T-helper 2 cell treated with Interferon-gamma antibody and Interleukin-4, amounts not matched to agents 5 μg/mL and 100 μg/mL, for 36 hours (primary cell): ENCODE data around the gene TLCD5.

Experiments
- DNase-seq: peaks from one replicate; pipeline ENCODE4 v3.0.0; 2021; ENCODE audit warnings: low spot score
- H3K27ac Mint-ChIP-seq: one replicate; pipeline ENCODE4 v1.8.0; 2021; ENCODE audit warnings: mild to moderate bottlenecking, mixed read lengths
- H3K27me3 Mint-ChIP-seq: one replicate; pipeline ENCODE4 v1.8.0; 2021; ENCODE audit warnings: low read depth, mixed read lengths
- H3K36me3 Mint-ChIP-seq: one replicate; pipeline ENCODE4 v1.8.0; 2021; ENCODE audit warnings: low read depth, mixed read lengths
- H3K4me1 Mint-ChIP-seq: one replicate; pipeline ENCODE4 v1.8.0; 2021; ENCODE audit warnings: low read depth, mixed read lengths
- H3K4me3 Mint-ChIP-seq: one replicate; pipeline ENCODE4 v1.8.0; 2022; ENCODE audit warnings: mild to moderate bottlenecking, moderate library complexity, mixed read lengths
- H3K9me3 Mint-ChIP-seq: one replicate; pipeline ENCODE4 v1.8.0; 2021; ENCODE audit warnings: mixed read lengths

The TLCD5 gene

DNA sequence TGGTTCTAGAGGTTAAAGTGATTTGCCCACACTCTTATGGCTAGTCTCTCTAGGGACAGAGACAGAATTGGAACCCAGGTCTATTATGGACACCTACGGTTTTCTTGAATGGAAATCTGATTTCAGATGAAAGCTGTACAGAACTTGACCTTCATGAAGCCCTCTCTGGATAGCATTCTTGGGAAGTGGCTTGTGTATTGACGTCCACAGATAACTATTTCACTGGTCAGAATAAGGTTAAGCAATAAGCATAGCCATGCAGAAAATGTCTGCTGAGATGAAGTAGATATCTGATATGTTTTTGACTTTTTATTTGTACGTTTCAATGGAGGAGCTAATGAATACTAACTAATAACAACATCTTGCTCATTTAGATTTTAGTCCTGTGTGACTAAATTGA, 1.1 kb downstream of the TLCD5 start:
- peaks cover 73% of the 10 kb centered on the region for H3K27me3 Mint-ChIP-seq
- peak overlapping the region; percentile 27 for H3K4me3 Mint-ChIP-seq
- no peak for DNase-seq
- H3K36me3 Mint-ChIP-seq, result no peaks in the 10 kb centered on the region
- no peak overlapping the region for H3K27ac Mint-ChIP-seq
- H3K9me3 Mint-ChIP-seq, result no peaks in the 10 kb centered on the region
- peaks cover 15% of the 10 kb centered on the region for H3K4me1 Mint-ChIP-seq

DNA sequence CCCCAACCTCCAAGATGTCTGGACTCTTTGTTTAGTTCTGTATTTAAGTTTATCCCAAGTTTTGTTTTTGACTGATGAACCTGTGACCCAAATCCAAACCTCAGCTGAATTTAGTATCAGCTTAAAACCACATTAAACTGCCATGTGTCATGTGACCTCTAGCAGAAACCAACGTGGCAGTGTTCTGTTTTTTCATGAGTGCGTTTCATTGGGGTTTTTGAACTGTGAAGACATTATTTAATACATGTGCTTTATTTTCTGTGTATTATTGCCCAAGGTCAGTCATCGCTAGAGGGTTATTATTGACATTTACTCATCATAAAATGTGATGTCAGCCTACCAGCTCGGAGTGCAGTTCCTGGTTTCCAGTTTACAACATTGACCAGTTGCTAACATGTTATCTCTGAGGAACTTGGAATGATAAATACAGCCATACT, 1.8 kb downstream of the TLCD5 start:
- Mint-ChIP-seq H3K4me3 (peak overlapping the region; percentile 9), H3K9me3 (no peaks in the 10 kb centered on the region), H3K27me3 (peaks cover 74% of the 10 kb centered on the region), H3K36me3 (no peaks in the 10 kb centered on the region), H3K27ac (no peak overlapping the region), H3K4me1 (peaks cover 15% of the 10 kb centered on the region)
- DNase-seq, result no peak

DNA sequence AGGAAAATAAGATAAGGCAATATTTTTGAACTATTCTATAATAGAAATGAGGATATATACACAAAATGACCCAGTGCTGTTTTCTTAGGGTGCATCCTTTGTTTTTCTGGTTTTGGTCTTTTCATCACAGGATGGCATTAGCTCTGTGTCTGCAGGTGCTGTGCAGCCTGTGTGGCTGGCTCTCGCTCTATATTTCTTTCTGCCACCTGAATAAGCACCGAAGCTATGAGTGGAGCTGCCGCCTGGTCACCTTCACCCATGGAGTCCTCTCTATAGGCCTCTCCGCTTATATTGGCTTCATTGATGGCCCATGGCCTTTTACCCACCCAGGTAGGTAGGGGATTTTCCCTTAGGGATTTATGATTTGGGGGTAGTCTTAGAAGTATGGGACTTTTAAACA, 2.2 kb downstream of the TLCD5 start:
- peaks cover 71% of the 10 kb centered on the region for H3K27me3 Mint-ChIP-seq

DNA sequence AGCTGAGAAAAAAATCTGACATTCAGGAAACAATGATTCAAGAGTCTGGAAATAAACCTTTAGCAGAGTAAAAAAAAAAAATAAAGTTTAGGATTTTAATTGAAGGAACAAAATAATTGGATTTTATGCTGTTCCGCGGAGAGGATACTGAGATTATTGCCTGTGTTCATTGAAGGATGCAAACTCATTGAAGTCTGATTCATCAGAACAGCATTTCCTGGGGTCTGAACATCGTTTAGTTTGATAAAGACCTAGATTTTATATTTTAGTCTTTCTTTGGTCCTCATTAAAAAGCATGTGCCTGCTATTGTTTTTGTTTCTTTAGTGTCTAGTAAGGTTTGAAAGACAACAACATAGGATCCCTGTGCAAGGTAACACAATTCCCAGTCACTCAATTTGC, 4.5 kb downstream of the TLCD5 start:
- Mint-ChIP-seq H3K27ac (no peak overlapping the region), H3K4me1 (peaks cover 15% of the 10 kb centered on the region), H3K36me3 (no peaks in the 10 kb centered on the region), H3K27me3 (peaks cover 65% of the 10 kb centered on the region), H3K4me3 (no peak overlapping the region), H3K9me3 (no peaks in the 10 kb centered on the region)
- DNase-seq, result no peak

More for the DNA sequence above, 2.2 kb downstream of the TLCD5 start:
- H3K36me3 Mint-ChIP-seq, result no peaks in the 10 kb centered on the region
- peaks cover 15% of the 10 kb centered on the region for H3K4me1 Mint-ChIP-seq
- H3K27ac Mint-ChIP-seq, result no peak overlapping the region
- DNase-seq, result no peak
- H3K4me3 Mint-ChIP-seq, result no peak overlapping the region
- H3K9me3 Mint-ChIP-seq, result no peaks in the 10 kb centered on the region

DNA sequence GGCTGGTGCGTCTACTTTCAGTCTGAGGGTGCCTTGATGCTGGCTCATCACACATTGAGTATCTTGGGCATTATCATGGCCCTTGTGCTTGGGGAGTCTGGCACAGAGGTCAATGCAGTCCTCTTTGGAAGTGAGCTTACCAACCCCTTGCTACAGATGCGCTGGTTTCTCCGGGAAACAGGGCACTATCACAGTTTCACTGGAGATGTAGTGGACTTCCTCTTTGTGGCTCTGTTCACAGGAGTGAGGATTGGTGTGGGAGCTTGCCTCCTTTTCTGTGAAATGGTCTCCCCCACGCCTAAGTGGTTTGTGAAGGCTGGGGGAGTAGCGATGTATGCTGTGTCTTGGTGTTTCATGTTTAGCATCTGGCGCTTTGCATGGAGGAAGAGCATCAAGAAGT, 4.9 kb downstream of the TLCD5 start:
- Mint-ChIP-seq H3K27me3 (peaks cover 63% of the 10 kb centered on the region), H3K27ac (no peak overlapping the region), H3K36me3 (no peaks in the 10 kb centered on the region), H3K4me1 (peaks cover 15% of the 10 kb centered on the region), H3K9me3 (no peaks in the 10 kb centered on the region), H3K4me3 (no peak overlapping the region)
- DNase-seq, result no peak

DNA sequence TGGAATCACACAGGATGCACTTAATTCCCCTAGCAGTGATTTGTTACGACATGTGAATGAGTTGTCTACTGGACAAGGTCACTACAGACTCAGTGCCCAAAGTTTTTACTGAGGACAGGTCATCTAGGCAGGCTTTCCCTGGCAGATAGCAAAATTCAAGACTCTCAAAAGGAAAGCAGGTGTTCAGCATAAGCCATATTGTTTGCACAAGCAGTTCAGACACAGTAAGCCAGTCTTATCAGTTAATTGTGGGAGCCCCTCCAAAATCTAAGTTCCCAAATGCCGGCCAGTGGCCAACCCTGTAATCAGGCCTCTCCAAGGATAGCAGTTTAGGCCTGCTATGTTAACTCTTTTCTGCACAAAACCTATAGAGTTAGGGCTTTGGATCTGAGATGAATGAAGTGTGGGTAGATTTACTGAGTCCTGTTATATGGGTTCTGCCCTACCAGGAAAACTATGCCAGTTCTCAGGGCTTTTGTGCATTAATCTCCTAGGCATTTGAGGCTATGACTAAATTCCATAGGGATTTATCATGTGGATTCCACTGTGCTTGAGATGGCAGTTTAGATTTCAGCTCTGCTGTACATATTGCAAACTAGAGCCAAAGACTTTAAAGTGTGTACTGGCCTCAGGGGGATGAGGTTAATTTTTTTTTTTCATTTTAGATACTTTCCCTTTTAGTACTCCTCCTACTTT, 6.3 kb downstream of the TLCD5 start:
- Mint-ChIP-seq H3K27me3 (peaks cover 56% of the 10 kb centered on the region), H3K4me1 (peaks cover 11% of the 10 kb centered on the region), H3K4me3 (no peak overlapping the region), H3K36me3 (no peaks in the 10 kb centered on the region), H3K27ac (no peak overlapping the region), H3K9me3 (no peaks in the 10 kb centered on the region)
- DNase-seq, result no peak

DNA sequence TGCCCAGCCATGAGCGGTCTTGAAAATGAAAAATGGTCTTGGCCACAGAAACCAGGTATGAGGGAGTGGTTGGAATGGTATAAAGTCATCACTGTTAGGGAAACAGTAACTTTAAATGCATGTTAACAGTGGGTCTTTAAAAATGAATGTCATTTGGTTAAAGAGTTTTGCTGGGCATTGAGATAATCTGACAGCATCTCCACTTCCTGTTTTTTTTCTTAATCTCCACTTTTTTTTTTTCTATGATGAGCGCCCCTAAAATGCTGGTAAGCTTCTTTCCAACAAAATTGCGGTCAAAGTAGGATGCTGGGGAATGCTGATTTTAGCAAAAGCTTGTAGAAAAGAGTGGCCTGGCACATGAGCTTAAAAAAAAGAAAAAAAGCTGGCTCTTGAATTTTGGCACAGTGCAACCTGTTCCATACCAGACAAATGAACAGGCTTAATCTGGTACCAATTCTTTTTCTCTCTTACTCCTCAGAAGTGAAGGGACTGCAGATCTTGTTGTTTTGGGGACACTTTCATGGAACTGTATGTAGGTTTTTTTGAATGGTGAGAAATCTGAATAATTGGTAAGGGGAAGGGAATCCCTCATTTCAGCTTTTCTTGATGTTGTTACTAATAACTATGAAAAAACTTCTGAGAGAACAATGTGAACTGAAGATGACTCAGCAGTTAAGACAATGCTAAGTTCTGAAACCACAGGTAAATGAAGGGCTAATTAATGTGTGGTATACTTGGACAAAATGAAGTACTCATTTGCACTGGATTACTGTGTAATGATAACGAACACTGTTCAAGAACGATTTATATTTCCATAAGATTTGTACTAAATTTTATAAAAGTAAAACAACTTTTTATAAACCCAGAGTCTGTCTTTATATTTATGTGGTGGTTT, 8.0 kb downstream of the TLCD5 start:
- Mint-ChIP-seq H3K4me1 (peaks cover 16% of the 10 kb centered on the region), H3K36me3 (peaks cover 4% of the 10 kb centered on the region), H3K27ac (no peak overlapping the region), H3K9me3 (no peaks in the 10 kb centered on the region), H3K4me3 (no peak overlapping the region), H3K27me3 (peaks cover 54% of the 10 kb centered on the region)
- DNase-seq, result no peak

DNA sequence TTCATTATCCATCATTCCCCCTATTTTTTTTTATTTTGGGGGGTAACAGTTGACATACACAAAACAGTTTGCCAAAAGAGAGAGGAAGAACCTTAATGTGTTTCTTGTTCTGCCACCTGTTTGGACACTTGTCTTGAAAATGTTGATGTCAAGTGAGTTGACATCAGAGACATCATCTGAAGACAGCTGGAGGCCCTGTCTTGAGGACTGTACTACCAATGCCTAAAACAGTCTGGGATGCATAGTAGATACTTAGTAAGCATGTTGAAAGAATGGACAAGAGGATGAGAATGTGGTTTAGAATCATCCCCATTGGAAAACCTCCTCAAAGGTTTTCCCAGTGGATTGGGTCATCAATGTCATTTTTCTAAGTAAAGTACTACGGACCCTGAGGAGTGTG, 8.7 kb downstream of the TLCD5 start:
- Mint-ChIP-seq H3K27ac (no peak overlapping the region), H3K9me3 (no peaks in the 10 kb centered on the region), H3K4me1 (peaks cover 17% of the 10 kb centered on the region), H3K27me3 (peaks cover 60% of the 10 kb centered on the region), H3K36me3 (peaks cover 4% of the 10 kb centered on the region), H3K4me3 (no peak overlapping the region)
- no peak for DNase-seq

DNA sequence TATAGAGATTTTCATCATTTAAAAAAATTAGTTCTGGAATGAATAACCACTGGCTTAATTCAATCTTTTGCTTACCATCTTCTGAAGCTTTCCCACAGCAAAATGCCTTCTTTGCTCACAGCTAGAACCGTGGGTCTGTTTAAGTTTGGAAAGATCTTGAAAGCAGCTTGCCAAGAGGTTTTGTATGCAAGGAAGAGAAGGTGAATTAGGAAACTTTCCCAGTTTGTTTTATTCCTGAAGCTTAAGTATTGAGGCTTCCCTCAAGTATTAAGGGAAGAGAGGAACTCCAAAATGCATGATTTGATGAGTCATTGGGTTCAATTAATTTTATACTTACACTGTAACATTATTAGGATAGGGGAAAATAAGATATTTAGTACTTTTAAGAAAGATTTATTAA, 9.2 kb downstream of the TLCD5 start:
- DNase-seq, result no peak
- Mint-ChIP-seq H3K4me3 (no peak overlapping the region), H3K27me3 (peaks cover 63% of the 10 kb centered on the region), H3K36me3 (peaks cover 4% of the 10 kb centered on the region), H3K4me1 (peaks cover 19% of the 10 kb centered on the region), H3K9me3 (no peaks in the 10 kb centered on the region), H3K27ac (no peak overlapping the region)

DNA sequence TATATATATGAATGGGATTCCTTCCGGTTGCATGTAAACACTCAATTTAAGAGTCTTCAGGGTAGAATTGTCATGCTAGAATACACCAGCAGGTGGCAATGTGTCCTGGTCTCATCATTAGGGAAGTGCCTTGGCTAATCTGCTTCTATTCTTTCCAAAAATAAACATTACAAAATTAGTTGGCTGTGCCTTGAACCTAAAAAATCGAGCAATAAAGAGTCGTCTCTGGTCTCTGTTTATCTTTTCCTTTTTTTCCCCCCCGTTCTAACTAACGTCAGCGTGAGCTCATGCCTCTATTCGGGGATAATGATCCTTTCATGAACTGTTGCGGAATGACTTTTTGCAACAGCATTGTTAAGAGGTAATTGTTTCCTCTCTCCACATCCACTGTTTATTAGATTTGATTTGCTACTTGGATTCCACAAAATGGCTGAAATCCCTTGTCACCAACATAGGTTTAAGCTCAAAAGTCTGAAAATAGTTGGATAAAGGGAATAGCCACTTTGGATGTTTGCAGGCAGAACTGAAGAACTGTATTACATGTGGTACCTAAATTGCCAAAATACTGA, 9.9 kb downstream of the TLCD5 start:
- DNase-seq, result peak; percentile 40
- H3K4me1 Mint-ChIP-seq, result peaks cover 24% of the 10 kb centered on the region
- no peaks in the 10 kb centered on the region for H3K9me3 Mint-ChIP-seq
- no peak overlapping the region for H3K27ac Mint-ChIP-seq
- peaks cover 66% of the 10 kb centered on the region for H3K27me3 Mint-ChIP-seq
- H3K4me3 Mint-ChIP-seq, result peak overlapping the region; percentile 73
- H3K36me3 Mint-ChIP-seq, result peaks cover 4% of the 10 kb centered on the region

DNA sequence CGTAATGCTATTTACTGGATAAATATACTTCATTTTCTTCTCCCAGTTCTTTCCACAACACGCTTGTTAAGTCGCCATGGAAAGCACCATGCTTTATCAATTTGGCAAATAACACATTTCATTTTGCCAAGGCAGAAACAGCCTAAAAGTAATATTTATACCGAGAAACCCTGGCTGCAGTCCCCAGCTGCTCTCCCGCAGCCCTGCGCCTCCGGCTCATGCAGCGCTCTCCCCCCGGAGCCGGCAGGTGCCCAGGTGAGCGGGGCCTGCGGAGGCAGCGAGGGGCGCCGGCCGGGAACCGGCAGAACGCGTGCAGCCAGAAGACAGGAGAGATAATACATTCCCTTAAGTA, 10.4 kb downstream of the TLCD5 start:
- Mint-ChIP-seq H3K4me3 (peak overlapping the region; percentile 32), H3K9me3 (no peaks in the 10 kb centered on the region), H3K27ac (no peak overlapping the region), H3K27me3 (peaks cover 67% of the 10 kb centered on the region), H3K36me3 (peaks cover 4% of the 10 kb centered on the region), H3K4me1 (peaks cover 26% of the 10 kb centered on the region)
- no peak for DNase-seq

DNA sequence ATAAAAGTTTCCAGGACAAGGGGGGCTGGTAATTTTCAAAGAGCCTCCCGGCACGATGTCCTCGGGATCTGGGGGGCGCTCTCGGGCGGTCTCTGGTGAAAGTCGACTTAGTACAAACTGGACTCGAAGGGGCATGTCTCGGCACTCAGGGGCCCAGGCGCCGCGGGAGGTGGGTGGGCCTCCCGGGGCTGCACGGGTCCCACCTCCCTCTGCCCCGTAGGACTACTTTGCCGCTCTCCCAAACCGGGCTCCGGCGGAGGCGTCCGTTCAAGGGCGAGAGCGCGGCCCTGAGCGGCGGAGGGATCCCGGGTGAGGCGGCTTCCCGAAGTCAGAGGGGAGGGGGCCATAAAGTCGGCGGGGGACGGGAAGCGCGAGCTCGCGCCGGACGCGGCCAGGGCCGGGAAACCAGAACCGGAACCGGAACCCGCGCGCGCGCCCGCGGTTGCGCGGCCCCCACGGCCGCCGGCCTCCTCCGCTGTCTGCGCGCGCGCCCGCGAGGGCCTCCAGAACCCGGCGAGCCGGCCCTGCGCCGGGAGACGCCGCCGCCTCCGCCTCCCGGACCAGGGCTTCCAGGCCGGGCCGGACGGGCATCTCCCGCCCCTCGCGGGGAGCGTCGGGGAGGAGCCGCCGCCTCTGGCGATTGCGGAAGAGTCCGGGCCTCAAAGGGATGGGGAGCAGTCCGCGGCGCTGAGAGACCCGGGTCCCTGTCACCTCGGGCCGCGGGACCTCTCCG, 11.0 kb downstream of the TLCD5 start, which contains the start of gene ARHGEF12:
TSS of gene ARHGEF12 (plus strand) at position 506 of the 733 bp plus-strand sequence. CDS start 831 bp downstream, outside the sequence.
- no peaks in the 10 kb centered on the region for H3K9me3 Mint-ChIP-seq
- peak within 1 kb of the TSS; percentile 92 for H3K4me3 Mint-ChIP-seq
- H3K4me1 Mint-ChIP-seq, result peaks cover 28% of the 10 kb centered on the region
- peaks cover 66% of the 10 kb centered on the region for H3K27me3 Mint-ChIP-seq
- H3K27ac Mint-ChIP-seq, result no peak within 1 kb of the TSS
- peaks cover 4% of the 10 kb centered on the region for H3K36me3 Mint-ChIP-seq
- peak; percentile 80 for DNase-seq

DNA sequence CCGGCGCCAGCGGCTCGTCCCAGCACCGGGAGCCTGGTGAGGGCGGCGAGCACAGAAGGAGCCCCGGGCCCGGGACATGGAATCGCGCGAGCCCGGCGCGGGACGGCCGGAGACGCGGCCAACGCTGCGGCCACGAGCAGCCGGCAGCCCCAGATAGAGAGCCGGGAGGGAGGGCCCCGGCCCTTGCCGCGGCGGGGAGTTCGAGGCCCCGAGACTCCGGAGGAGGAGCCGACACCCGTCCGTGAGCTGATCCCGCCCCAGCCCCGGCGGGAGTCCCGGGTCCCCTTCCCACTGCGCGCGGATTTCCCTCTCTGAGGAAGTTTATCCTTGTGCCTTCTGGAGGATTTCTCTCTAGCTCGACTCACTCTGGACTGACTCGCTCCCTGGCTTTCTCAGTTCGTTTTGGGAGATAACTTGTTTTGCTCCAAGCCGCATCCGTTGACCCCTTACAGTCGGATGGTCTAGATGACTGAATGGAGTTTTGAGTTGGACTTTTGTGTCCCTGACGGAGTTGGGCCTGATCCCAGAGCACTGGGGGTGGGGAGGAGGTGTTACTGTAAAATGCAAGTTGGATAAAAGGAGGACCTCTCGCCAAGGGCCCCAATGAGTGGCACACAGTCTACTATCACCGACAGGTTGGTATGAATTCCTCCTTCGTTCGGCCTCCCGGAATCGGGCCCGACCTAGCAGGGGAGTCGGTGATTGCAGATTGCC, 11.7 kb downstream of the TLCD5 start:
- Mint-ChIP-seq H3K4me3 (peak overlapping the region; percentile 92), H3K36me3 (peaks cover 4% of the 10 kb centered on the region), H3K27me3 (peaks cover 66% of the 10 kb centered on the region), H3K27ac (no peak overlapping the region), H3K4me1 (peaks cover 28% of the 10 kb centered on the region), H3K9me3 (no peaks in the 10 kb centered on the region)
- DNase-seq, result no peak
